H1 (cell line): ENCODE data around the gene ZBTB22. TPM values are rescaled to one million over a fixed set of nuclear protein-coding genes. Genes with fewer than 3 reads are reported as not detected.

ENCODE experiments used
- CTCF ChIA-PET: fragments of 300-600 bp; sonication (Branson Sonifier 250); formaldehyde crosslinking; loops from one replicate; lab custom pipeline; 2021; ENCODE audit not compliant: partially characterized antibody; lab: Charles Lee
- POLR2A ChIA-PET: fragments of 300-600 bp; sonication (Branson Sonifier 250); formaldehyde crosslinking; loops from one replicate; lab custom pipeline; 2021; ENCODE audit warnings: inconsistent platforms; ENCODE audit not compliant: partially characterized antibody; lab: Charles Lee
- DNase-seq, 2 experiments: peaks; one replicate each; pipeline versions ENCODE4 v3.0.0 to v3.0.0-alpha.2; 2010 to 2022; ENCODE audit warnings: low spot score in 2 of 2, low read depth in 1 of 2, mixed read lengths in 1 of 2
- FAIRE-seq: peaks from 2 replicates; lab custom pipeline; 2011; peaks lifted over from hg19 to GRCh38; lab: Jason Lieb, UNC
- H2AFZ ChIP-seq: 2 replicates; pipeline ENCODE4 v1.8.1; 2012; ENCODE audit warnings: low read length, inconsistent platforms
- H2AK5ac ChIP-seq: 2 replicates; pipeline ENCODE4 v1.6.1; 2013; ENCODE audit warnings: low read depth, low read length
- H2BK120ac ChIP-seq: replicated peaks from 2 replicates; pipeline ENCODE3; 2013; ENCODE audit warnings: low read depth, low read length, inconsistent platforms
- H2BK12ac ChIP-seq: 2 replicates; pipeline ENCODE4 v1.6.1; 2013; ENCODE audit warnings: low read depth, low read length
- H2BK15ac ChIP-seq: 2 replicates; pipeline ENCODE4 v1.6.1; 2013; ENCODE audit warnings: low read length
- H2BK20ac ChIP-seq: 2 replicates; pipeline ENCODE4 v1.6.1; 2013; ENCODE audit warnings: low read length
- H2BK5ac ChIP-seq: 2 replicates; pipeline ENCODE4 v1.6.1; 2013; ENCODE audit warnings: low read depth, low read length
- H3K14ac ChIP-seq: 2 replicates; pipeline ENCODE4 v1.6.1; 2013; ENCODE audit warnings: inconsistent platforms; ENCODE audit not compliant: insufficient read length
- H3K18ac ChIP-seq: 2 replicates; pipeline ENCODE4 v1.6.1; 2013; ENCODE audit warnings: low read length; ENCODE audit errors: extremely low read depth
- H3K23ac ChIP-seq: 2 replicates; pipeline ENCODE4 v1.6.1; 2013; ENCODE audit warnings: inconsistent platforms; ENCODE audit not compliant: insufficient read length
- H3K23me2 ChIP-seq: 2 replicates; pipeline ENCODE4 v1.6.1; 2013; ENCODE audit warnings: low read depth, low read length
- H3K27ac ChIP-seq: 2 replicates; pipeline ENCODE4 v1.6.1; 2011; ENCODE audit warnings: low read depth, low read length, inconsistent platforms
- H3K27me3 ChIP-seq, 4 experiments: replicated peaks in 1 of 4; 1 replicate in 1 of 4; 2 replicates in 3 of 4; pipeline versions ENCODE4 v1.6.1 to v1.8.1; 2011 to 2013; ENCODE audit warnings: low read length in 3 of 4, mild to moderate bottlenecking in 3 of 4, inconsistent platforms in 2 of 4, mixed read lengths in 2 of 4, moderate library complexity in 1 of 4; ENCODE audit not compliant: control insufficient read depth in 3 of 4, insufficient read depth in 3 of 4; ENCODE audit errors: extremely low read depth in 1 of 4
- H3K36me3 ChIP-seq, 4 experiments: 2 replicates each; pipeline versions ENCODE4 v1.6.1 to v1.8.1; 2011 to 2013; ENCODE audit warnings: mild to moderate bottlenecking in 4 of 4, low read length in 3 of 4, moderate library complexity in 2 of 4, control low read depth in 1 of 4, inconsistent platforms in 1 of 4; ENCODE audit not compliant: insufficient read depth in 4 of 4, control insufficient read depth in 2 of 4
- H3K4ac ChIP-seq: replicated peaks from 2 replicates; pipeline ENCODE3; 2013; ENCODE audit warnings: low read length, low read depth, mixed read lengths, inconsistent platforms; ENCODE audit not compliant: insufficient read length
- H3K4me1 ChIP-seq, 4 experiments: replicated peaks in 1 of 4; 1 replicate in 1 of 4; 2 replicates in 3 of 4; pipeline versions ENCODE4 v1.6.1 to v1.8.1; 2011 to 2013; ENCODE audit warnings: low read length in 3 of 4, inconsistent platforms in 2 of 4, mixed read lengths in 1 of 4; ENCODE audit not compliant: insufficient read depth in 4 of 4, control insufficient read depth in 3 of 4
- H3K4me2 ChIP-seq, 2 experiments: 2 replicates each; pipeline versions ENCODE4 v1.6.1 to v1.8.1; 2011 to 2013; ENCODE audit warnings: low read depth in 2 of 2, low read length in 2 of 2, control low read depth in 1 of 2, inconsistent platforms in 1 of 2, mild to moderate bottlenecking in 1 of 2; ENCODE audit not compliant: insufficient read depth in 1 of 2
- H3K4me3 ChIP-seq, 4 experiments: fragments of 200-600, 300-600 bp in 1 of 4; sonication (generic), shearing (Covaris generic), sonication (Bioruptor Twin) in 1 of 4; 2 replicates each; pipeline versions ENCODE4 v1.5.1 to v1.8.1; 2011 to 2016; ENCODE audit warnings: low read length in 4 of 4, low read depth in 3 of 4, control low read depth in 2 of 4, inconsistent platforms in 2 of 4, mild to moderate bottlenecking in 2 of 4, mixed read lengths in 1 of 4, moderate library complexity in 1 of 4; ENCODE audit not compliant: insufficient read depth in 2 of 4; ENCODE audit errors: extremely low read depth in 1 of 4
- H3K56ac ChIP-seq: replicated peaks from 2 replicates; pipeline ENCODE3; 2013; ENCODE audit warnings: low read depth, mild to moderate bottlenecking, mixed read lengths, low read length, inconsistent platforms; ENCODE audit not compliant: insufficient read length
- H3K79me1 ChIP-seq: 2 replicates; pipeline ENCODE4 v1.6.1; 2013; ENCODE audit warnings: low read depth, low read length, control low read depth
- H3K79me2 ChIP-seq, 2 experiments: 2 replicates each; pipeline versions ENCODE4 v1.6.1 to v1.8.1; 2012 to 2013; ENCODE audit warnings: low read length in 2 of 2, mild to moderate bottlenecking in 2 of 2, inconsistent platforms in 1 of 2; ENCODE audit not compliant: insufficient read depth in 2 of 2, control insufficient read depth in 1 of 2
- H3K9ac ChIP-seq, 4 experiments: replicated peaks in 1 of 4; 1 replicate in 1 of 4; 2 replicates in 3 of 4; pipeline versions ENCODE4 v1.6.1 to v1.8.1; 2011 to 2013; ENCODE audit warnings: low read depth in 3 of 4, low read length in 3 of 4, control low read depth in 2 of 4, mild to moderate bottlenecking in 2 of 4, moderate library complexity in 2 of 4, inconsistent platforms in 1 of 4; ENCODE audit errors: extremely low read depth in 1 of 4
- H3K9me3 ChIP-seq, 2 experiments: 2 replicates each; pipeline versions ENCODE4 v1.6.1 to v1.8.1; 2012 to 2013; ENCODE audit warnings: mild to moderate bottlenecking in 2 of 2, moderate library complexity in 2 of 2, control low read depth in 1 of 2, inconsistent platforms in 1 of 2, low read depth in 1 of 2, low read length in 1 of 2, mixed read lengths in 1 of 2; ENCODE audit not compliant: insufficient read depth in 2 of 2
- H4K20me1 ChIP-seq, 2 experiments: replicated peaks in 1 of 2; 2 replicates each; pipeline versions ENCODE3 to v1.8.1; 2011 to 2013; ENCODE audit warnings: inconsistent platforms in 2 of 2, low read length in 2 of 2, mild to moderate bottlenecking in 1 of 2; ENCODE audit not compliant: insufficient read depth in 2 of 2, control insufficient read depth in 1 of 2
- H4K5ac ChIP-seq: 2 replicates; pipeline ENCODE4 v1.6.1; 2013; ENCODE audit warnings: low read length, low read depth, mixed read lengths, inconsistent platforms; ENCODE audit not compliant: insufficient read length
- H4K8ac ChIP-seq: 2 replicates; pipeline ENCODE4 v1.8.0; 2013; ENCODE audit warnings: mild to moderate bottlenecking, moderate library complexity, low read length, inconsistent platforms; ENCODE audit not compliant: insufficient read depth; ENCODE audit errors: extremely low read depth
- H4K91ac ChIP-seq: replicated peaks from 2 replicates; pipeline ENCODE3; 2013; ENCODE audit warnings: low read length, mixed read lengths, inconsistent platforms; ENCODE audit not compliant: insufficient read length
- BCL11A ChIP-seq, 2 experiments: IDR thresholded peaks; one replicate each; pipeline ENCODE4 v1.6.1; 2011; ENCODE audit warnings: low read depth in 2 of 2, low read length in 2 of 2, mild to moderate bottlenecking in 2 of 2
- CHD1 ChIP-seq: IDR thresholded peaks from 2 replicates; pipeline ENCODE4 v1.6.1; 2012; ENCODE audit warnings: low read depth, low read length, improper control_type of control experiment
- GABPA ChIP-seq: IDR thresholded peaks from 2 replicates; pipeline ENCODE4 v1.6.1; 2011; ENCODE audit warnings: mild to moderate bottlenecking, low read length, moderate library complexity, borderline replicate concordance; ENCODE audit not compliant: insufficient read depth
- HDAC2 ChIP-seq, 2 experiments: fragments of 300-600 bp in 1 of 2; sonication (generic) in 1 of 2; IDR thresholded peaks; 2 replicates each; pipeline ENCODE4 v1.6.1; 2011 to 2012; ENCODE audit warnings: low read depth in 2 of 2, low read length in 2 of 2, mild to moderate bottlenecking in 2 of 2, moderate library complexity in 2 of 2, borderline replicate concordance in 1 of 2, inconsistent platforms in 1 of 2
- KDM1A ChIP-seq: fragments of 200-600, 300-600 bp; sonication (generic); IDR thresholded peaks from 2 replicates; pipeline ENCODE4 v1.7.1; 2016; ENCODE audit warnings: mild to moderate bottlenecking, low read length, borderline replicate concordance
- NRF1 ChIP-seq: IDR thresholded peaks from 2 replicates; pipeline ENCODE4 v1.6.1; 2011; ENCODE audit warnings: mild to moderate bottlenecking, low read depth, low read length, improper control_type of control experiment
- POLR2AphosphoS5 ChIP-seq: IDR thresholded peaks from 2 replicates; pipeline ENCODE4 v1.6.1; 2011; ENCODE audit warnings: low read depth, low read length
- SAP30 ChIP-seq: fragments of 300-600 bp; sonication (generic); IDR thresholded peaks from 2 replicates; pipeline ENCODE4 v1.7.1; 2012; ENCODE audit warnings: low read length, moderate library complexity, mild to moderate bottlenecking, inconsistent platforms; ENCODE audit not compliant: insufficient read depth, insufficient replicate concordance
- SIN3A ChIP-seq, 2 experiments: IDR thresholded peaks in 1 of 2; conservative IDR thresholded peaks in 1 of 2; 2 replicates each; pipeline ENCODE4 v1.6.1; 2011 to 2012; ENCODE audit warnings: low read length in 2 of 2, improper control_type of control experiment in 1 of 2, low read depth in 1 of 2, mild to moderate bottlenecking in 1 of 2
- SP2 ChIP-seq: IDR thresholded peaks from 2 replicates; pipeline ENCODE4 v1.6.1; 2012; ENCODE audit warnings: mild to moderate bottlenecking, low read length, inconsistent platforms
- SUZ12 ChIP-seq: fragments of 200-600 bp; sonication (generic); IDR thresholded peaks from 2 replicates; pipeline ENCODE4 v1.6.1; 2012; ENCODE audit warnings: mild to moderate bottlenecking, inconsistent platforms, low read length, moderate library complexity, mixed read lengths
- WGBS, 2 experiments: shearing (Covaris generic) in 1 of 2; methylation state at CpG; one replicate each; pipeline versions ENCODE4 v1.1.6 to v1.1.7; 2013 to 2015; ENCODE audit warnings: low lambda C conversion rate in 2 of 2, mixed read lengths in 2 of 2, inconsistent platforms in 1 of 2, low coverage in 1 of 2, missing lambda C conversion rate in 1 of 2; ENCODE audit not compliant: insufficient replicate concordance in 2 of 2, insufficient coverage in 1 of 2, insufficient read length in 1 of 2; ENCODE audit errors: extremely low coverage in 1 of 2, missing lambda C conversion rate in 1 of 2; 5-methylcytosine and 5-hydroxymethylcytosine counted together
- polyA plus RNA-seq, 7 experiments: library from polyadenylated mRNA; depleted of rRNA in 3 of 7; stranded (reverse) in 5 of 7; unstranded in 2 of 7; fragments of >200 nt in 5 of 7; fragments of 200-250 nt in 2 of 7; gene quantifications; 1 replicate in 5 of 7; 2 replicates in 1 of 7; 4 replicates in 1 of 7; pipeline versions ENCODE4 v1.2.1 to v1.2.3, GENCODE V29; 2011 to 2013; ENCODE audit warnings: missing spikeins in 2 of 7, mixed read lengths in 2 of 7
- total RNA-seq: library from RNA; stranded (reverse); fragmentation: NEBNext Ultra II Directional; extraction: Animal tissue kit (Norgen Biotek cat#: 25700); gene quantifications from 2 replicates; pipeline ENCODE4 v1.2.1, GENCODE V29; 2021

The ZBTB22 gene
- total and polyA plus RNA-seq, 2 of the 8 experiments (the other 6 are each of a cell fraction or from before 2014, with no cell fraction given): 7.4 to 9.9 TPM

DNA sequence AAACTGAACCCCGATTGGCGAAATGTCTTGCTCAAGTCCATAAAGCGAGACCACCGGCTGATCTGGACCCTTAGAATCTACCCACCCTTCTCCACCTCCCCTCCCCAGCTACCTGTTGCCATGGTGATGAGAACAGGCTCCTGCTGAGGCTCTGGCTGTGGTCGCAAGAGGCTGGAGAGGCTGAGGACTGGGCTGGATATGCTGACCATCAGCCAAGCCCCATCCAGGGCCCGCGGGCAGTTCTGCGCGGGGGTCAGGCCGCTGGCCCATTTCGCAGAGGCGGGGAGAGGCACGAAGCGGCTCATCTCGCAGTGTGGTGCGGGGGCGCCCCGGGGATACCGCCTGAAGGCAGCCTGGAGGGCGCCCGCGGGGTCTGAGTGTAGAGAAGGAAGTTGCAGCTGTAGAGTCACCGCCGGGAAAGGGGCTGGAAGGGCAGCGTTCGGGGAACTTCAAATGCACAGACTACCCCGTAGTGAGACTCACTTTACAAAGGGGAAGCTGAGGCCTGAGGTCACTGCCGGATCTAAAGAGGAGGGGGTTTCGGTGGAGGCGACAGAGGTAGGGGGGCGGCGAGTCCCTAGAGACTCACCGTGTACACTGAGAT lies 4.3 kb downstream of the ZBTB22 start:
- Histone ChIP-seq H3K4me3 (peak overlapping the region; percentile 84 to 89 (median 88)), H2BK15ac (peak overlapping the region; percentile 72; the same call in 1 of the 2 replicates), H3K4me2 (peak overlapping the region; percentile 93 to 95), H2AK5ac (no peak overlapping the region), H2BK20ac (no peak overlapping the region), H3K56ac (no peak overlapping the region), H4K8ac (no peak overlapping the region; the same call in 1 of the 2 replicates), H4K91ac (peak overlapping the region; percentile 66), H4K20me1 (no peaks in the 10 kb centered on the region), H4K5ac (no peak overlapping the region), H3K4me1 (peaks cover 0 to 15% (median 11%) of the 10 kb centered on the region in 4 experiments; a peak in 5 of 7 replicates), H2BK12ac (0 out of 2 replicates have a peak overlapping the region, but pooled peaks have one; percentile 75), H3K4ac (no peak overlapping the region), H3K79me1 (no peaks in the 10 kb centered on the region), H3K23me2 (peaks cover 26% of the 10 kb centered on the region), H3K9ac (peak overlapping the region in 2 of 4 experiments; percentile 64 to 74; a peak in 4 of 7 replicates), H3K27ac (peak overlapping the region; percentile 23; the same call in 1 of the 2 replicates), H3K27me3 (no peaks in the 10 kb centered on the region), H3K36me3 (no peaks in the 10 kb centered on the region; a peak in 1 of 8 replicates), H2BK120ac (no peak overlapping the region), H2AFZ (no peak overlapping the region), H2BK5ac (peak overlapping the region; percentile 56; the same call in 1 of the 2 replicates), H3K14ac (no peak overlapping the region), H3K18ac (peak overlapping the region; percentile 83), H3K79me2 (no peaks in the 10 kb centered on the region), H3K23ac (no peak overlapping the region), H3K9me3 (no peaks in the 10 kb centered on the region)
- TF ChIP-seq SIN3A (conservative IDR thresholded peaks at IDR 0.05 in 1 of 2, IDR thresholded peaks at IDR 0.05 in 1 of 2; ENCODE audit: low read depth in 1 of 2, low read length in 2 of 2) (peak in 1 of 2 experiments; percentile 46; a peak in 2 of 4 replicates), SUZ12 (no peak), SAP30 (no peak), GABPA (no peak), KDM1A (no peak), CHD1 (no peak), BCL11A (IDR thresholded peaks at IDR 0.05; ENCODE audit: low read depth in 2 of 2, low read length in 2 of 2) (no peak), NRF1 (no peak), SP2 (no peak), POLR2AphosphoS5 (no peak), HDAC2 (IDR thresholded peaks at IDR 0.05; ENCODE audit: borderline replicate concordance in 1 of 2, low read depth in 2 of 2, low read length in 2 of 2) (0 out of 4 replicates have a peak, but pooled peaks of 1 of the 2 experiments have one; percentile 43)
- ChIA-PET POLR2A (interaction anchor here (0.6 to 6.3 kb wide), 16 partner anchors 13 to 1498 kb away, joined by 3 to 37 read pairs (median 4); partner anchors contain the start of genes B3GALT4, PFDN6, RGL2 and RPS18), CTCF (interaction anchor here (0.7 to 2.4 kb wide), 7 partner anchors 12 to 113 kb away, joined by 4 to 17 read pairs (median 7); partner anchors contain the start of genes B3GALT4 and RGL2)
- peak in 1 of 2 experiments; percentile 76 for DNase-seq
- WGBS, 2 experiments: 2% methylated on average over 33 of the region's 33 CpGs; no CpG with 5 or more reads in 1 of the 2 experiments
- no peak for FAIRE-seq
